Stimulated activated CD8-positive, alpha-beta memory T cell treated with anti-CD3 and anti-CD28 coated beads, Interleukin-12 subunit alpha, Interleukin-12 subunit beta, amount 100 ng/mL, for 24 hours (primary cell): ENCODE results near the gene ADCY3.

ENCODE experiments used
- DNase-seq: peaks from one replicate; pipeline ENCODE4 v3.0.0-alpha.2; 2020; ENCODE audit errors: extremely low read depth

The ADCY3 gene

GRCh38 chr2:24920098-24920808 lies at the start of gene ADCY3:
Gene ADCY3 (minus strand): TSS chr2:24920237. CDS start chr2:24918987, 1,250 bp downstream.
- DNase-seq: no peak

GRCh38 chr2:24969784-24970183 lies 49.7 kb upstream of the ADCY3 start:
- DNase-seq: no peak

- no peak for DNase-seq
These were observed 41.9 kb upstream of the ADCY3 start for GRCh38 chr2:24961903-24962302.

GRCh38 chr2:24959761-24960160 lies 39.7 kb upstream of the ADCY3 start:
- DNase-seq: no peak

- no peak for DNase-seq
These were observed 38.4 kb upstream of the ADCY3 start for GRCh38 chr2:24958411-24958935.

GRCh38 chr2:24957976-24958375 lies 37.9 kb upstream of the ADCY3 start:
- DNase-seq: no peak

- DNase-seq: no peak
These were observed 37.2 kb upstream of the ADCY3 start for GRCh38 chr2:24957221-24957620.

- DNase-seq: no peak
These were observed 35.9 kb upstream of the ADCY3 start for GRCh38 chr2:24955921-24956320.

- DNase-seq: no peak
These were observed 35.2 kb upstream of the ADCY3 start for GRCh38 chr2:24955232-24955631.

- DNase-seq: no peak
These were observed 30.1 kb upstream of the ADCY3 start for GRCh38 chr2:24950102-24950501.

GRCh38 chr2:24948506-24948905 lies 28.5 kb upstream of the ADCY3 start:
- DNase-seq: no peak

- no peak for DNase-seq
These were observed 27.6 kb upstream of the ADCY3 start for GRCh38 chr2:24947561-24948157.

- no peak for DNase-seq
These were observed 25.9 kb upstream of the ADCY3 start for GRCh38 chr2:24945907-24946306.

- DNase-seq: no peak
These were observed 23.5 kb upstream of the ADCY3 start for GRCh38 chr2:24943427-24944053.

GRCh38 chr2:24939353-24939752 lies 19.3 kb upstream of the ADCY3 start:
- DNase-seq: no peak

- DNase-seq: no peak
These were observed 17.2 kb upstream of the ADCY3 start for GRCh38 chr2:24937236-24937635.

- no peak for DNase-seq
These were observed 15.1 kb upstream of the ADCY3 start for GRCh38 chr2:24935145-24935544.

GRCh38 chr2:24932715-24933114 lies 12.7 kb upstream of the ADCY3 start:
- DNase-seq: no peak

GRCh38 chr2:24930768-24931167 lies 10.7 kb upstream of the ADCY3 start:
- no peak for DNase-seq

- no peak for DNase-seq
These were observed 9.2 kb upstream of the ADCY3 start for GRCh38 chr2:24929230-24929629.

GRCh38 chr2:24928036-24928435 lies 8.0 kb upstream of the ADCY3 start:
- DNase-seq: no peak

- no peak for DNase-seq
These were observed 6.7 kb upstream of the ADCY3 start for GRCh38 chr2:24926602-24927252.

- no peak for DNase-seq
These were observed 6.2 kb upstream of the ADCY3 start for GRCh38 chr2:24926220-24926601.
